AG04450 (cell line): ENCODE data around the gene SNX30. TPM values are rescaled to one million over a fixed set of nuclear protein-coding genes. Genes with fewer than 3 reads are reported as not detected.

Experiments used
- CTCF ChIA-PET: fragments of 300-600, 350-600 bp; formaldehyde crosslinking; extraction: SDS; loops from one replicate; lab custom pipeline; 2022; ENCODE audit warnings: antibody characterized with exemption, inconsistent platforms; lab: Charles Lee
- POLR2A ChIA-PET: fragments of 350-600 bp; formaldehyde crosslinking; extraction: SDS; loops from one replicate; lab custom pipeline; 2021; ENCODE audit warnings: antibody characterized with exemption, inconsistent platforms; lab: Yijun Ruan, JAX
- DNase-seq: peaks from one replicate; pipeline ENCODE4 v3.0.0-alpha.2; 2011; ENCODE audit warnings: low read depth, low spot score
- H3K27ac ChIP-seq: one replicate; pipeline ENCODE4 v1.5.1; 2012; ENCODE audit warnings: low read depth, low read length, control low read depth
- H3K27me3 ChIP-seq: one replicate; pipeline ENCODE4 v1.6.0; 2012; ENCODE audit warnings: low read length; ENCODE audit not compliant: control insufficient read depth, insufficient read depth
- H3K4me3 ChIP-seq: 2 replicates; pipeline ENCODE4 v1.5.1; 2011; ENCODE audit warnings: mild to moderate bottlenecking, low read depth, low read length, control low read depth
- H3K9me3 ChIP-seq: 2 replicates; pipeline ENCODE4 v1.5.1; 2012; ENCODE audit warnings: low read length; ENCODE audit not compliant: control insufficient read depth, insufficient read depth
- CTCF ChIP-seq: IDR thresholded peaks from 2 replicates; pipeline ENCODE4 v1.5.1; 2011; ENCODE audit warnings: low read depth, low read length, control low read depth, inconsistent platforms
- polyA plus RNA-seq: library from polyadenylated mRNA; depleted of rRNA; stranded (reverse); fragments of >200 nt; gene quantifications from 2 replicates; pipeline ENCODE4 v1.2.3, GENCODE V29; 2011

SNX30 gene
- polyA plus RNA-seq, 1 experiment: 11.5 TPM

- TF ChIP-seq CTCF: no peak
- H3K4me3 ChIP-seq: no peak overlapping the region
- no peaks in the 10 kb centered on the region for H3K27me3 ChIP-seq
- DNase-seq: no peak
- no peaks in the 10 kb centered on the region for H3K9me3 ChIP-seq
- POLR2A ChIA-PET: no interaction called here
- CTCF ChIA-PET: no interaction called here
- H3K27ac ChIP-seq: no peak overlapping the region
These were observed 33.6 kb downstream of the SNX30 start for GRCh38 chr9:112784020-112784785.

- H3K27ac ChIP-seq: no peak overlapping the region
- H3K4me3 ChIP-seq: no peak overlapping the region
- H3K27me3 ChIP-seq: no peaks in the 10 kb centered on the region
- DNase-seq: no peak
- no peaks in the 10 kb centered on the region for H3K9me3 ChIP-seq
- ChIA-PET CTCF (interaction anchor here (1.3 kb wide), 1 partner anchor 34 kb away, joined by 4 read pairs; no protein-coding TSS in a partner anchor), POLR2A (no interaction called here)
- no peak for TF ChIP-seq CTCF
These were observed 35.4 kb downstream of the SNX30 start for GRCh38 chr9:112785986-112786385.

- Histone ChIP-seq H3K9me3 (no peaks in the 10 kb centered on the region), H3K27ac (no peak overlapping the region), H3K27me3 (no peaks in the 10 kb centered on the region), H3K4me3 (no peak overlapping the region)
- TF ChIP-seq CTCF: no peak
- ChIA-PET CTCF (interaction anchor here (1.3 kb wide), 1 partner anchor 33 kb away, joined by 4 read pairs; no protein-coding TSS in a partner anchor), POLR2A (interaction anchor here (0.6 kb wide), 1 partner anchor 436 kb away, joined by 3 read pairs; no protein-coding TSS in a partner anchor)
- no peak for DNase-seq
These were observed 36.4 kb downstream of the SNX30 start for GRCh38 chr9:112786829-112787520.

GRCh38 chr9:112787978-112788377 lies 37.4 kb downstream of the SNX30 start:
- ChIA-PET CTCF (no interaction called here), POLR2A (no interaction called here)
- no peak overlapping the region for H3K27ac ChIP-seq

More at GRCh38 chr9:112787978-112788377, 37.4 kb downstream of the SNX30 start:
- no peaks in the 10 kb centered on the region for H3K27me3 ChIP-seq
- no peak for DNase-seq
- no peak for TF ChIP-seq CTCF
- H3K9me3 ChIP-seq: no peaks in the 10 kb centered on the region
- H3K4me3 ChIP-seq: no peak overlapping the region
